Right lobe of liver (tissue), 4 donors: ENCODE results near the gene CCDC9B.

Experiments
- POLR2A ChIP-seq: fragments of 450-650 bp; IDR thresholded peaks from one replicate; pipeline ENCODE4 v1.6.1; 2017; ENCODE audit warnings: antibody characterized with exemption, mild to moderate bottlenecking
- TF ChIP-seq, protein P1 (sequence below), 4 donors: fragments of 200-600 bp in 3 of 4; fragments of 450-650 bp in 1 of 4; IDR thresholded peaks; one replicate each; pipeline versions ENCODE4 v1.5.1 to v1.8.0; 2016 to 2022; ENCODE audit warnings: antibody characterized with exemption in 4 of 4, mild to moderate bottlenecking in 2 of 4
- donor health status: DM: no; HTN: no; CAD: no.
- donor health status: DM: no; HTN: no; CAD: no.
- donor health status: DM: no; HTN: yes; CAD: no.

- TF ChIP-seq, protein P1, sequence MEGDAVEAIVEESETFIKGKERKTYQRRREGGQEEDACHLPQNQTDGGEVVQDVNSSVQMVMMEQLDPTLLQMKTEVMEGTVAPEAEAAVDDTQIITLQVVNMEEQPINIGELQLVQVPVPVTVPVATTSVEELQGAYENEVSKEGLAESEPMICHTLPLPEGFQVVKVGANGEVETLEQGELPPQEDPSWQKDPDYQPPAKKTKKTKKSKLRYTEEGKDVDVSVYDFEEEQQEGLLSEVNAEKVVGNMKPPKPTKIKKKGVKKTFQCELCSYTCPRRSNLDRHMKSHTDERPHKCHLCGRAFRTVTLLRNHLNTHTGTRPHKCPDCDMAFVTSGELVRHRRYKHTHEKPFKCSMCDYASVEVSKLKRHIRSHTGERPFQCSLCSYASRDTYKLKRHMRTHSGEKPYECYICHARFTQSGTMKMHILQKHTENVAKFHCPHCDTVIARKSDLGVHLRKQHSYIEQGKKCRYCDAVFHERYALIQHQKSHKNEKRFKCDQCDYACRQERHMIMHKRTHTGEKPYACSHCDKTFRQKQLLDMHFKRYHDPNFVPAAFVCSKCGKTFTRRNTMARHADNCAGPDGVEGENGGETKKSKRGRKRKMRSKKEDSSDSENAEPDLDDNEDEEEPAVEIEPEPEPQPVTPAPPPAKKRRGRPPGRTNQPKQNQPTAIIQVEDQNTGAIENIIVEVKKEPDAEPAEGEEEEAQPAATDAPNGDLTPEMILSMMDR (IDR thresholded peaks at IDR 0.05), result peak; percentile 75 to 87 (median 80)
- TF ChIP-seq POLR2A, result no peak
Observed at GRCh38 chr15:40310001-40310959, 30.5 kb downstream of the CCDC9B start.
